Stimulated activated CD4-positive, alpha-beta T cell treated with anti-CD3 and anti-CD28 coated beads, Interleukin-2, amount 100 ng/mL, for 4 hours (primary cell): ENCODE results near the gene CEP57L1.
"Not testable (repeated sequence)": the region's sequence is repeated elsewhere in the genome, so short reads cannot be mapped to it uniquely, and the experiment has no call there.

Experiments used
- DNase-seq: peaks from one replicate; pipeline ENCODE4 v3.0.0-alpha.2; 2020; ENCODE audit warnings: low read depth

The CEP57L1 gene

DNA sequence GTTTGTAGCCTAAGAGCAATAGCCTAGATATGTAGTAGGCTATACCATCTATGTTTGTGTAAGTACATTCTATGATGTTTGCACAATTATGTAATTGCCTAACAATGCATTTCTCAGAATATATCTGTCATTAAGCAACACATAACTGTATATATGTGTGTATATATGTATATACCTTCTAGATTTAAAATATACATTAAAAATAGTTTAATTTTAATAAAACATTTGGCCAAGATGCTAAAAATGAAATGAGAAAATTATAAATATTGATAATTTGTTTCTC is 21.2 kb upstream of the CEP57L1 start:
- no peak for DNase-seq

GRCh38 chr6:109075934-109076333 is 19.4 kb upstream of the CEP57L1 start:
- DNase-seq = no peak

DNA sequence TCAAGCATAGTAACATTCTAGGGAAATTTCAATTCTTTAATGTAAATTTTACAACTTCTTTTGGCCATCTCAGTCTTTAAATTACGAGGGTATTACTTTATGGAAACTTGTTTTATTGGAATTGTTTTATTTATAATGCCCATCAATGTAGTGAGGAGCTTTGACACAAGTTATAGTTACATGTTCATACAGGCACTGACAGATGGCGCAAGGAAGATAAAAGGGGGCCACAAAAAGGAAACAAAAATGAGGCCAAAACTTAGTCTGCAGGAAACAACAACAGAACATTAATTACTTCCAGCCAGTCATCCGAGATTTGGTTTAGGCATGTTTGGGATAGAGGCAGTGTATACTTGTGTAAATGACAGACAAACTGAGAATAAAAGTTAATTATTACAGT is 18.9 kb upstream of the CEP57L1 start:
- DNase-seq = no peak

DNA sequence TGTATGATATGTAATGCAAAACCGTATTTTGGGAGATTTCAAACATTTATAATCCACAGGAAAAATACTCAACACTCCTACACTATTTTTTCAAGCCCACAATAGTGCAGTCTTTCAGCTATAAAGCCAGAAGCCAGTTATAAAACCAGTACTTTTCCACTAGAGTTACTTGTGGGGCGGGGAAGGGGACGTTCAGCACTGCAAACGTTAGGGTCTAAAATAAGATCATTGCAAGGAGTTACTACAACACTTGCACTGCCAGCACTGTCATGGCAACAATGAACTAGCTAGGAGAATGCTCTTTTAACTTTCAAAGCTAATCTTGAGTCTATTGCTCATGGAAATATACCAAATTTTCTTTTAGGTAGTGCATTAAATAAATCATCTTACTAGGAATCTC is 15.3 kb upstream of the CEP57L1 start:
- DNase-seq = no peak

DNA sequence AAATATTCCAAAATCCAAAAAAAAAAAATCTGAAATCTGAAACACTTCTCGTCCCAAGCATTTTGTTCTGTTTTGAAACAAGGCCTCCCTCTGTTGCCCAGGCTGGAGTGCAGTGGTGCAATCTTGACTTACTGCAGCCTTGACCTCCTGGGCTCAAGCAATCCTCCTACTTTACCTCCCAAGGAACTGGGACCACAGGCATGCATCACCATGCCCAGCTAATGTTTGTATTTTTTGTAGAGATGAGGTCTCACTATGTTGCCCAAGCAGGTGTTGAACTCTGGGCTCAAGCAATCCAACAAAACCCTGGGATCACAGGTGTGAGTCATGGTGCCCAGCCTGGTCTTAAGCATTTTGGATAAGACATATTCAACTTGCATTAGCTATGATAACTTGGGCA is 14.3 kb upstream of the CEP57L1 start:
- DNase-seq = no peak

DNA sequence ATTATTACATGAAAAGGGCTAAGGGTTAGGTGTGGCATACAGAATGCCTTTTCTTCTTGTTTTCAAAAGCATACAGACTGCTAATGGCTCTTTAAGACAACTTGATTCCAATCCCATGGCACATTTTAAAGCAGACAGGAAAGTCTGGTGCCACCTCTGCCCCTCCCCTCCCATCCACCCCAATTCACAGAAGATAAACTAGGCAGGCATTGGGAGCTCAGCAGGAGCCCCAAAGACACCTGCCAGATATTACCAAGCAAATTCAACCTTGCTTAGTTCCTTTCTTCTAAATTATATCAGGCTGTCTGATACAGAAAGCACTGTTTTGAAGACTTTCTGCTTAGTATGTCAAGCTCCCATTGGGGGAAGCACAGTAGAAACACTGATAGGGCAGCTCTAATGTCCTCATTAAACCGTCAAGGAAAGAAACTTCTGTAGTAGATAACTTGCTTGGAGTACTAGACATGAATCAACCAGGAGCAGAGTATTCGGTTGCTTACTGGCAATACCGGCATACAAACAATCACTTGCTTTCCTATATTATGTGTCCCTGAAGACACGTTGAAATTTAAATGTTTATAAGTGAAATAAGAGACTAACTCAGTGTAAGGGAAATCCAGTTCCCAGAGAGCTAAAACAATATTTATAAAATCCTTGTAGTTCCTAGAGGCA is 13.7 kb upstream of the CEP57L1 start:
- DNase-seq = no peak

- no peak for DNase-seq
Measured at GRCh38 chr6:109082188-109082577, 13.1 kb upstream of the CEP57L1 start.

GRCh38 chr6:109083657-109084056 is 11.7 kb upstream of the CEP57L1 start:
- DNase-seq = no peak

DNA sequence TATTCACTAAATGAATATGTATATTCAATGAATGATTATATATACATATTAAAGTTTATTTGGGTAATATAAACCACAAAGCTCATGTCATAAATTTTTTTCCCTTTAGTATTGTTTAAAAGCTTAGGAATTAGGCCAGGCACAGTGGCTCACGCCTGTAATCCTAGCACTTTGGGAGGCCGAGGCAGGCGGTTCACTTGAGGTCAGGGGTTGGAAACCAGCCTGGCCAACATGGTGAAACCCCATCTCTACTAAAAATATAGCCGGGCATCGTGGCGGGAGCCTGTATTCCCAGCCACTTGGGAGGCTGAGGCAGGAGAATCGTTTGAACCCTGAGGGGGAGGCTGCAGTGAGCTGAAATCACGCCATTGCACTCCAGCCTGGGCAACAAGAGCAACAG is 11.2 kb upstream of the CEP57L1 start:
- DNase-seq = not testable (repeated sequence)

- DNase-seq = no peak
Measured at GRCh38 chr6:109087661-109088264, 7.5 kb upstream of the CEP57L1 start.

DNA sequence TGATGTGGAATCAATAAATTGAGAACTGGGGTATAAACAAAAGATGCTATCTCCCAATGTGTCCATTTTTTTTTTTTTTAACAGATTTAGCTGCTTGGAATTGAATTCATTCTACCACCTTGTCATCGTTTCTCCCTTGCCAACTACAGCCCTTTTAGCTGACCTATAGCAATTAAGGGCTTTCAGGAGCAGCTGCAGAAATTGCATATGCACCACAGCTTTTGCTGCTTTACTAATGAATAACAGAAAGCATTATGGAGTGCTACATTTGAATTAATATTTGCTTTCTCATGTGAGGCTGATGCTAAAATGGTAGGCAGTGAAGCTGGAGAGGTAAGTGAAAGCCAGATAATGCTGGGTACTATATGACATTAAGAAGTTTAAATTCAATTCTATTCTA is 6.3 kb upstream of the CEP57L1 start:
- no peak for DNase-seq

DNA sequence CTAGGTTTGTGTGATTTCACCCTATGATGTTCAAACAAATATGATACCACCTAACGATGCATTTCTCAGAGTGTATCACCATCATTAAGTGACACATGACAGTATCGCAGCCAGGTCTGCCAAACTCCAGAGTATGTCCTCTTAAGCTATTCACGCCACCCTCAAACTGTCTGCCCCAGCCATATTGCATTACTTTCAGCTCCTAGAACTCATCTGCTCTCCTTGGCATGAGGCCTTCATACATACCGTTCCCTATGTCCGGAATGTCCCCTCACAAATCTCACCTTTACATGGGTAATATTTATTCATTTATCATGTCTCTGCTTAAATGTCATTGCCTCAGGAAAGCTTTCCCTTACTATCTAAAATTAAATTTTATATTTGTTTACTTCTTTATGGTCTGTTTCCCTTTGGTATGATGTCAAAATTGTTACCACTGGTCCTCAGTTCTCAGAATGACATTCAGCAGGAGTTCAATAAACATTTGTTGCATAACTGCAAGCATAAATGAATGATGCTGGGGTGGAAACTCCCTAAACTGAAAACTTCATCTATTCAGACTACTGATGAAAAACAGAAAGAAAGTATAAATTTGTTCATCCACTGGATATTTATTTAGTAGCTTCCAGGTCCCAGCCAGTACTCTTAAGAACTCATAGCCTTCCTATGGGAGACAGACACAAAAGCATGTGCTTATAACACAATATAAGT is 3.8 kb upstream of the CEP57L1 start:
- no peak for DNase-seq

- no peak for DNase-seq
Measured at GRCh38 chr6:109092074-109092473, 3.2 kb upstream of the CEP57L1 start.

- DNase-seq = no peak
Measured at GRCh38 chr6:109093732-109094415, 1.4 kb upstream of the CEP57L1 start.

- peak; percentile 74 for DNase-seq
Measured at GRCh38 chr6:109094416-109095035, 781 bp upstream of the CEP57L1 start, which contains the start of gene SESN1. SESN1 (minus strand) TSS chr6:109094846; CDS start chr6:109094073, 773 bp downstream.

GRCh38 chr6:109095835-109096084 is 453 bp downstream of the CEP57L1 start:
- no peak for DNase-seq

DNA sequence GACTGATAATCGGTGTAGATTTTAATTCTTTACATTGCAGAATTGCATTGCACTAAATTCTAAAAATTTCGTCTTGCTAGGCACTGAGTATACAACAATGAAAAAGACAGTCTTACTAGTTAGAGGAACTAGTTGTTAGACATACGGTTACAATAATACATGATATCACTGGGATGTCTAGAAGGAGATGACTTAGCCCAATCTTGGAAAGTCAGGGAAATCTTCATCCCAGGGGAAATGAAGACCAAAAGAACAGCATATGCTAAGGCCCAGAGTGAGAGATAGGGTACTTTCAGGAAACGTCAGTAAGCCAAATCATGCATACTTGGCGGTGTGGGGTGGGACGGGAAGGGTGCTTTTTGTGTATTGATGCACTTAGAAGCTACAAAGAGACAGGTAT is 901 bp downstream of the CEP57L1 start:
- no peak for DNase-seq

DNA sequence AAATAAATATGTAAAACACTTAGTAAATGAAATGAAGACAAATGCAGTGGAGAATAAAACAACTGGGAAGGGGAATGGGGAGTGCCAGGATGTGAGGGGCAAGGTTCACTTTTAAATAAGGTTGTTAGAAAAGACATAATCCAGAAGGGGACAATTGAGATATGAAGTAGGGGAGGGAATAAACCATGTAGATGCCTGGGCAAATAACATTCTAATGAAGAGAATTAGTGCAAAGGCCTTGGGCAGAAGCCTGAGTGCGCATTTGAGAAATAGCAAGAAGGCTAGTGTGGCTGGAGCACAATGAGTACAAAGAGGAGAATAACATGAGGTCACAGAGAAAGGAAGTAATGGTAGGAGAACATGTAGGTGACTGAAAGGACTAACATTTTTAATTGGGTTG is 2.4 kb downstream of the CEP57L1 start:
- no peak for DNase-seq

DNA sequence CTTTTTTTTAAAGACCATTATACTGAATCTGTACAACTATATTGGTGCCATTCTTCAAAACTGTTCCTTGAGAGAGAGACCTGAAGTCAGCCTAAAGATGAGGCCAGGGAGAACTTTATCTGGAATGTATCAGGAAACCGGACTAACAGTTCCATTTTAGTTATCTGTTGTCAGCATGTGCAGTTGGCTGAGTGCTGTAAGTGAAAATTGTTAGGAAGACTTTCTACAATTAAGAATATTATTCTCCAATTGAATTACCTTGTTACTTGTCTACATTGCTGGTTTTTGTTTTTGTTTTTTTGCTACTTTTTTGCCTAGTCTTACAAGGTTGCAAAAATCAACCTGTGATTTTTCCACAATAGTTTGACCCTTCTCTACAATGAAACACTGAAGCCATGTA is 7.5 kb downstream of the CEP57L1 start:
- DNase-seq = no peak

GRCh38 chr6:109103942-109104341 is 8.6 kb downstream of the CEP57L1 start:
- no peak for DNase-seq

GRCh38 chr6:109104512-109104911 is 9.2 kb downstream of the CEP57L1 start:
- DNase-seq = no peak

DNA sequence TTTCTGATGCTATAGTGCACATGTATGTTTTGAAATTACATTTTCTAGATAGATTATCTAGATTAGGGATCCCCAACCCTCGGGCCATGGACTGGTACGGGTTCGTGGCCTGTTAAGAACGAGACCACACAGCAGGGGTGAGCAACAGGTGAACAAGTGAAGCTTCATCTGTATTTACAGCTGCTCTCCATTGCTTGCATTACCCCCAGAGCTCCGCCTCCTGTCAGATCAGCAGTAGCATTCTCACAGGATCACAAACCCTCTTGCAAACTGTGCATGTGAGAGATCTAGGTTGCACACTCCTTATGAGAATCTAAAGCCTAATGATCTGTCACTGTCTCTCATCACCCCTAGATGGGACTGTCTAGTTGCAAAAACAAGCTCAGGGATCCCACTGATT is 10.4 kb downstream of the CEP57L1 start:
- no peak for DNase-seq

GRCh38 chr6:109109663-109110062 is 14.4 kb downstream of the CEP57L1 start:
- DNase-seq = not testable (repeated sequence)
